Uterus (tissue), 4 donors: ENCODE measurements around the gene DNAJB2. TPM values are rescaled to one million over a fixed set of nuclear protein-coding genes. Genes with fewer than 3 reads are reported as not detected.

Experiments used
- DNase-seq, 2 donors: peaks; one replicate each; pipeline ENCODE4 v3.0.0-alpha.2; 2019 to 2020
- H3K27ac ChIP-seq, 2 donors: fragments of 200-600 bp; sonication (generic); 1 replicate in 1 of 2; 2 replicates in 1 of 2; pipeline ENCODE4 v1.5.1; 2016 to 2018
- H3K27me3 ChIP-seq, 2 donors: fragments of 200-600 bp; sonication (generic); one replicate each; pipeline ENCODE4 v1.5.1; 2018 to 2019; ENCODE audit warnings: control low read depth in 1 of 2
- H3K36me3 ChIP-seq, 2 donors: fragments of 200-600 bp; sonication (generic); one replicate each; pipeline ENCODE4 v1.5.1; 2019; ENCODE audit warnings: control low read depth in 1 of 2
- H3K4me1 ChIP-seq, 2 donors: fragments of 200-600 bp; sonication (generic); one replicate each; pipeline ENCODE4 v1.5.1; 2018 to 2019; ENCODE audit warnings: control low read depth in 1 of 2
- H3K4me3 ChIP-seq, 2 donors: fragments of 200-600 bp; sonication (generic); 1 replicate in 1 of 2; 2 replicates in 1 of 2; pipeline ENCODE4 v1.5.1; 2018 to 2019; ENCODE audit warnings: mild to moderate bottlenecking in 1 of 2
- H3K9me3 ChIP-seq, 2 donors: fragments of 200-600 bp; sonication (generic); one replicate each; pipeline ENCODE4 v1.5.1; 2019; ENCODE audit warnings: control low read depth in 1 of 2
- CTCF ChIP-seq, 4 experiments: fragments of 200-600 bp in 2 of 4; fragments of 450-650 bp in 2 of 4; sonication (generic) in 2 of 4; IDR thresholded peaks; one replicate each; pipeline ENCODE4 v1.5.1; 2016 to 2019; ENCODE audit warnings: antibody characterized with exemption in 4 of 4, mild to moderate bottlenecking in 2 of 4, moderate library complexity in 1 of 4
- POLR2A ChIP-seq, 2 donors: fragments of 450-650 bp; IDR thresholded peaks; one replicate each; pipeline ENCODE4 v1.6.1; 2016; ENCODE audit warnings: antibody characterized with exemption in 2 of 2, mild to moderate bottlenecking in 1 of 2, moderate library complexity in 1 of 2
- intact Hi-C: fragments of 100-400 bp; cut with DNase I; formaldehyde crosslinking; loops from one replicate; pipeline ENCODE4 v1.15.1; 2023; ENCODE audit warnings: low total_unique reads
- total RNA-seq, 4 donors: library from RNA; depleted of rRNA in 3 of 4; stranded (reverse); fragments of >200 nt in 3 of 4; gene quantifications; one replicate each; pipeline versions ENCODE4 v1.1.0 to v1.2.4, GENCODE V29; 2014 to 2023
- donor health status: DM: yes; HTN: yes; CAD: no.

DNAJB2 gene
- total RNA-seq, 4 donors from 2014 or later, result 32.1 to 92.1 (median 69.1) TPM

GRCh38 chr2:219325136-219325535, 46.0 kb downstream of the DNAJB2 start:
- intact Hi-C loops, result no loop called here
- TF ChIP-seq CTCF (IDR thresholded peaks at IDR 0.05), result no peak
- TF ChIP-seq POLR2A (IDR thresholded peaks at IDR 0.05), result no peak
- Histone ChIP-seq H3K27ac (no peak overlapping the region), H3K36me3 (no peaks in the 10 kb centered on the region), H3K4me3 (no peak overlapping the region), H3K4me1 (no peaks in the 10 kb centered on the region), H3K27me3 (no peaks in the 10 kb centered on the region), H3K9me3 (no peaks in the 10 kb centered on the region)
- no peak for DNase-seq

- no peak overlapping the region for H3K4me3 ChIP-seq
- H3K9me3 ChIP-seq, result no peaks in the 10 kb centered on the region
- no peaks in the 10 kb centered on the region for H3K4me1 ChIP-seq
- H3K27ac ChIP-seq, result no peak overlapping the region
- H3K36me3 ChIP-seq, result no peaks in the 10 kb centered on the region
- intact Hi-C loops, result no loop called here
- H3K27me3 ChIP-seq, result no peaks in the 10 kb centered on the region
- no peak for DNase-seq
- TF ChIP-seq POLR2A (IDR thresholded peaks at IDR 0.05) (no peak), CTCF (IDR thresholded peaks at IDR 0.05) (no peak)
Observed at GRCh38 chr2:219325657-219326315, 46.6 kb downstream of the DNAJB2 start.

GRCh38 chr2:219327719-219328118, 48.6 kb downstream of the DNAJB2 start:
- no peak for DNase-seq
- no peaks in the 10 kb centered on the region for H3K36me3 ChIP-seq
- no peaks in the 10 kb centered on the region for H3K4me1 ChIP-seq
- H3K27me3 ChIP-seq, result peaks cover 10 to 13% of the 10 kb centered on the region in 2 donors
- H3K4me3 ChIP-seq, result no peak overlapping the region
- no peaks in the 10 kb centered on the region for H3K9me3 ChIP-seq
- intact Hi-C loops, result no loop called here
- no peak for TF ChIP-seq POLR2A (IDR thresholded peaks at IDR 0.05)
- no peak overlapping the region for H3K27ac ChIP-seq

GRCh38 chr2:219331560-219332213, 52.5 kb downstream of the DNAJB2 start:
- peaks cover 13 to 25% of the 10 kb centered on the region in 2 donors for H3K27me3 ChIP-seq
- no peaks in the 10 kb centered on the region for H3K4me1 ChIP-seq
- intact Hi-C loops, result no loop called here
- no peaks in the 10 kb centered on the region for H3K36me3 ChIP-seq
- no peak for DNase-seq
- TF ChIP-seq POLR2A (IDR thresholded peaks at IDR 0.05) (no peak), CTCF (IDR thresholded peaks at IDR 0.05) (no peak)
- H3K4me3 ChIP-seq, result no peak overlapping the region
- H3K27ac ChIP-seq, result no peak overlapping the region
- H3K9me3 ChIP-seq, result no peaks in the 10 kb centered on the region

- Histone ChIP-seq H3K36me3 (no peaks in the 10 kb centered on the region), H3K27me3 (peaks cover 13 to 25% of the 10 kb centered on the region in 2 donors), H3K4me1 (no peaks in the 10 kb centered on the region), H3K27ac (no peak within 1 kb of the TSS), H3K4me3 (no peak within 1 kb of the TSS), H3K9me3 (no peaks in the 10 kb centered on the region)
- intact Hi-C loops, result no loop called here
- TF ChIP-seq POLR2A (IDR thresholded peaks at IDR 0.05) (no peak), CTCF (IDR thresholded peaks at IDR 0.05) (no peak)
- no peak for DNase-seq
Observed at GRCh38 chr2:219332542-219332941, 53.4 kb downstream of the DNAJB2 start, which contains the start of gene RESP18. Gene RESP18 (minus strand): TSS chr2:219332744.
